Hypothalamus (tissue), 51 donors: ENCODE results near the gene MAPK9.

Source experiments
- DNase-seq, 51 donors: peaks; one replicate each; lab custom pipeline; 2025; lab: John Stamatoyannopoulos, UW

Gene MAPK9

GRCh38 chr5:180291943-180292831 lies at the start of gene MAPK9:
MAPK9 (minus strand) TSS chr5:180292083; CDS start chr5:180280561, 11,522 bp downstream.
- peak in 48 of 51 donors; percentile 36 to 89 (median 74) for DNase-seq

- no peak for DNase-seq
These were observed 49.7 kb upstream of the MAPK9 start for GRCh38 chr5:180341595-180341994.

GRCh38 chr5:180340856-180341255 lies 49.0 kb upstream of the MAPK9 start:
- DNase-seq: no peak

GRCh38 chr5:180339583-180340183 lies 47.8 kb upstream of the MAPK9 start:
- no peak for DNase-seq

GRCh38 chr5:180338001-180338707 lies 46.3 kb upstream of the MAPK9 start:
- DNase-seq: no peak

- DNase-seq: no peak
These were observed 44.5 kb upstream of the MAPK9 start for GRCh38 chr5:180336234-180337020.

- DNase-seq: no peak
These were observed 43.8 kb upstream of the MAPK9 start for GRCh38 chr5:180335614-180336233.

- no peak for DNase-seq
These were observed 43.1 kb upstream of the MAPK9 start for GRCh38 chr5:180334751-180335613.

GRCh38 chr5:180334176-180334575 lies 42.3 kb upstream of the MAPK9 start:
- DNase-seq: no peak

- DNase-seq: no peak
These were observed 41.8 kb upstream of the MAPK9 start for GRCh38 chr5:180333661-180334060.

- no peak for DNase-seq
These were observed 41.0 kb upstream of the MAPK9 start for GRCh38 chr5:180332861-180333260.

GRCh38 chr5:180332051-180332517 lies 40.2 kb upstream of the MAPK9 start:
- no peak for DNase-seq

GRCh38 chr5:180331647-180331950 lies 39.7 kb upstream of the MAPK9 start:
- no peak for DNase-seq

- no peak for DNase-seq
These were observed 39.1 kb upstream of the MAPK9 start for GRCh38 chr5:180330810-180331646.

GRCh38 chr5:180330270-180330648 lies 38.4 kb upstream of the MAPK9 start:
- DNase-seq: no peak

GRCh38 chr5:180329606-180330269 lies 37.9 kb upstream of the MAPK9 start:
- no peak for DNase-seq

- no peak for DNase-seq
These were observed 37.2 kb upstream of the MAPK9 start for GRCh38 chr5:180329138-180329435.
